ENCODE data around the gene TTC33.

DNA sequence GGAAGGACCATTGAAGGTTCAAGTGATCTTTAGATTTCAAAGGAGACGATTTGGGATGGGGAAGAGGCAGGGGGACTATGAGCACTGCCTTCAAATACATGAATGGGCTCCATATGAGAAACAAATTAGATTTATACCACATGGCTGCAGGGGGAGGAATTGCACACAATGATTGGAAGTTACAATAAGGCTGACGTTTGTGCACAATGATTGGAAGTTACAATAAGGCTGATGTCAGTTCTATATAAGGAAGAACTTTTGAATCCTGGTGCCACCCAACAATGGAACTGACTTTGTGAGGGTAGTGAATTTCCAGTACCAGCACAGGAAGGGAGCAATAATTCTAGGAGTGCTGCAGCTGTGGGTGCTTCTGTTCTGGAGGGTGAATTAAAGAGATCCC, 171.7 kb downstream of the TTC33 start:
- TF ChIP-seq, protein P1, sequence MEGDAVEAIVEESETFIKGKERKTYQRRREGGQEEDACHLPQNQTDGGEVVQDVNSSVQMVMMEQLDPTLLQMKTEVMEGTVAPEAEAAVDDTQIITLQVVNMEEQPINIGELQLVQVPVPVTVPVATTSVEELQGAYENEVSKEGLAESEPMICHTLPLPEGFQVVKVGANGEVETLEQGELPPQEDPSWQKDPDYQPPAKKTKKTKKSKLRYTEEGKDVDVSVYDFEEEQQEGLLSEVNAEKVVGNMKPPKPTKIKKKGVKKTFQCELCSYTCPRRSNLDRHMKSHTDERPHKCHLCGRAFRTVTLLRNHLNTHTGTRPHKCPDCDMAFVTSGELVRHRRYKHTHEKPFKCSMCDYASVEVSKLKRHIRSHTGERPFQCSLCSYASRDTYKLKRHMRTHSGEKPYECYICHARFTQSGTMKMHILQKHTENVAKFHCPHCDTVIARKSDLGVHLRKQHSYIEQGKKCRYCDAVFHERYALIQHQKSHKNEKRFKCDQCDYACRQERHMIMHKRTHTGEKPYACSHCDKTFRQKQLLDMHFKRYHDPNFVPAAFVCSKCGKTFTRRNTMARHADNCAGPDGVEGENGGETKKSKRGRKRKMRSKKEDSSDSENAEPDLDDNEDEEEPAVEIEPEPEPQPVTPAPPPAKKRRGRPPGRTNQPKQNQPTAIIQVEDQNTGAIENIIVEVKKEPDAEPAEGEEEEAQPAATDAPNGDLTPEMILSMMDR (CRISPR knock-in tag; IDR thresholded peaks at IDR 0.05): no peak
- no peak for TF ChIP-seq POLR2A (IDR thresholded peaks at IDR 0.05; ENCODE audit: insufficient read depth in 1 of 2, low read depth in 2 of 2, low read length in 2 of 2)
- no peak for TF ChIP-seq ZNF253 (CRISPR knock-in tag; IDR thresholded peaks at IDR 0.05; ENCODE audit: borderline replicate concordance)
- TF ChIP-seq TCF7 (IDR thresholded peaks at IDR 0.05; ENCODE audit: low read depth): no peak
- no peak for TF ChIP-seq SP4 (CRISPR knock-in tag; IDR thresholded peaks at IDR 0.05)
- no peak for TF ChIP-seq POLR2AphosphoS5 (IDR thresholded peaks at IDR 0.05; ENCODE audit: low read depth, low read length)
- TF ChIP-seq NFYB (CRISPR knock-in tag; IDR thresholded peaks at IDR 0.05): no peak
- no peak for TF ChIP-seq U2AF2 (IDR thresholded peaks at IDR 0.05; ENCODE audit: low read depth, low read length)
- TF ChIP-seq ARNT (IDR thresholded peaks at IDR 0.05): no peak
- TF ChIP-seq, protein P2, sequence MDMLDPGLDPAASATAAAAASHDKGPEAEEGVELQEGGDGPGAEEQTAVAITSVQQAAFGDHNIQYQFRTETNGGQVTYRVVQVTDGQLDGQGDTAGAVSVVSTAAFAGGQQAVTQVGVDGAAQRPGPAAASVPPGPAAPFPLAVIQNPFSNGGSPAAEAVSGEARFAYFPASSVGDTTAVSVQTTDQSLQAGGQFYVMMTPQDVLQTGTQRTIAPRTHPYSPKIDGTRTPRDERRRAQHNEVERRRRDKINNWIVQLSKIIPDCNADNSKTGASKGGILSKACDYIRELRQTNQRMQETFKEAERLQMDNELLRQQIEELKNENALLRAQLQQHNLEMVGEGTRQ (IDR thresholded peaks at IDR 0.05; ENCODE audit: low read depth, low read length): no peak
- TF ChIP-seq, protein P2 (CRISPR knock-in tag; IDR thresholded peaks at IDR 0.05; ENCODE audit: borderline replicate concordance): no peak
